D721Med (cell line): ENCODE results near the gene PTPRR.

Source experiments
- DNase-seq: peaks from one replicate; pipeline ENCODE4 v3.0.0; 2011; ENCODE audit warnings: low spot score; ENCODE audit not compliant: insufficient read length
- FAIRE-seq: peaks from 2 replicates; lab custom pipeline; 2011; peaks lifted over from hg19 to GRCh38; lab: Jason Lieb, UNC
- CTCF ChIP-seq: IDR thresholded peaks from 2 replicates; pipeline ENCODE4 v1.5.1; 2012; ENCODE audit warnings: mild to moderate bottlenecking, control low read depth; ENCODE audit not compliant: insufficient read depth; ENCODE audit errors: missing control alignments

PTPRR gene

GRCh38 chr12:70918321-70918720 is 2.2 kb downstream of the PTPRR start:
- no peak for TF ChIP-seq CTCF
- no peak for FAIRE-seq
- DNase-seq: no peak

- no peak for DNase-seq
- no peak for FAIRE-seq
- TF ChIP-seq CTCF: no peak
Observed at GRCh38 chr12:70910666-70911065, 9.9 kb downstream of the PTPRR start.

- no peak for DNase-seq
- TF ChIP-seq CTCF: no peak
- FAIRE-seq: no peak
Observed at GRCh38 chr12:70908978-70909377, 11.6 kb downstream of the PTPRR start.

GRCh38 chr12:70907412-70907811 is 13.1 kb downstream of the PTPRR start:
- FAIRE-seq (no peak), DNase-seq (no peak)
- TF ChIP-seq CTCF: no peak

GRCh38 chr12:70895956-70896355 is 24.6 kb downstream of the PTPRR start:
- FAIRE-seq: no peak
- no peak for DNase-seq
- TF ChIP-seq CTCF: no peak

GRCh38 chr12:70892593-70892992 is 27.9 kb downstream of the PTPRR start:
- TF ChIP-seq CTCF: no peak
- no peak for FAIRE-seq
- DNase-seq: no peak

- DNase-seq (no peak), FAIRE-seq (no peak)
- TF ChIP-seq CTCF: no peak
Observed at GRCh38 chr12:70890895-70891832, 29.4 kb downstream of the PTPRR start.
